GM19238 (cell line): ENCODE measurements around the gene CAMKK2.
"Not testable (repeated sequence)": the region's sequence is repeated elsewhere in the genome, so short reads cannot be mapped to it uniquely, and the experiment has no call there.

Source experiments
- DNase-seq: peaks from one replicate; pipeline ENCODE4 v3.0.0; 2011; ENCODE audit warnings: low spot score; ENCODE audit not compliant: insufficient read length

CAMKK2 gene

DNA sequence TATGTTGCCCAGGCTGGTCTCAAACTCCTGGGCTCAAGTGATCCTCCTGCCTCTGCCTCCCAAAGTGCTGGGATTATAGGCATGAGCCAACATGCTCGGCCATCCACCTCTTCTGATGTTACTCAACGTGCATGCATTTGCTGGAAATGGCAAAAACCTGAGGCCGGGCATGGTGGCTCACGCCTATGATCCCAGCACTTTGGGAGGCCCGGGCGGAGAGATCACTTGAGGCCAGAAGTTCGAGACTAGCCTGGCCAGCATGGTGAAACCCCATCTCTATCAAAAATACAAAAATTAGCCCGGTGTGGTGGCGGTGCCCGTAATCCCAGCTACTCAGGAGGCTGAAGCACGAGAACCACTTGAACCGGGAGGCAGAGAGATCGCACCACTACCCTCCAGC, 1.9 kb upstream of the CAMKK2 start:
- not testable (repeated sequence) for DNase-seq

DNA sequence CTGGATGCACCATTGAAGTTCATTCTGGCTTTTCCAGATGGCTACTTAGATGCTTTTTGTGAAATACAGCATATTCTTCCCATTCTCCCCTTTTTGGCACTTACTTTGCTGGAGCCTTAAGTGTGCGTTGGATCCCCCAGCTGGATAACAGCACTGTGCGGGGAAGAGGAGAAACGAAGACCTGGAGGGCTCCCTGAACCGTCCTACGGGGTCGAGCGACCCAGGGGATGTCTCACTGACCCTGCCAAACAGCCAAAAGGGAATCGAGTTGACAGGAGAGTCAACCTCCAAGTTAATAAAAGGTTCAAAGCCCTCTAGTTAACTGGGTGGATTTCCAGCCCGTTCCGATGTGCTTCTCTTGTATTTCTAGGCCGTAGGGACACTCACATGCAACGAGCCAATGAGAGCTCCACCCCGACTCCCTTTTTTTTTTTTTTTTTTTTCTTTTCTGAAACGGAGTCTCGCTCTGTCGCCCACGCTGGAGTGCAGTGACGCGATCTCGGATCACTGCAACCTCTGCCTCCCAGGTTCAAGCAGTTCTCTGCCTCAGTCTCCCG, 1.0 kb upstream of the CAMKK2 start:
- no peak for DNase-seq

DNA sequence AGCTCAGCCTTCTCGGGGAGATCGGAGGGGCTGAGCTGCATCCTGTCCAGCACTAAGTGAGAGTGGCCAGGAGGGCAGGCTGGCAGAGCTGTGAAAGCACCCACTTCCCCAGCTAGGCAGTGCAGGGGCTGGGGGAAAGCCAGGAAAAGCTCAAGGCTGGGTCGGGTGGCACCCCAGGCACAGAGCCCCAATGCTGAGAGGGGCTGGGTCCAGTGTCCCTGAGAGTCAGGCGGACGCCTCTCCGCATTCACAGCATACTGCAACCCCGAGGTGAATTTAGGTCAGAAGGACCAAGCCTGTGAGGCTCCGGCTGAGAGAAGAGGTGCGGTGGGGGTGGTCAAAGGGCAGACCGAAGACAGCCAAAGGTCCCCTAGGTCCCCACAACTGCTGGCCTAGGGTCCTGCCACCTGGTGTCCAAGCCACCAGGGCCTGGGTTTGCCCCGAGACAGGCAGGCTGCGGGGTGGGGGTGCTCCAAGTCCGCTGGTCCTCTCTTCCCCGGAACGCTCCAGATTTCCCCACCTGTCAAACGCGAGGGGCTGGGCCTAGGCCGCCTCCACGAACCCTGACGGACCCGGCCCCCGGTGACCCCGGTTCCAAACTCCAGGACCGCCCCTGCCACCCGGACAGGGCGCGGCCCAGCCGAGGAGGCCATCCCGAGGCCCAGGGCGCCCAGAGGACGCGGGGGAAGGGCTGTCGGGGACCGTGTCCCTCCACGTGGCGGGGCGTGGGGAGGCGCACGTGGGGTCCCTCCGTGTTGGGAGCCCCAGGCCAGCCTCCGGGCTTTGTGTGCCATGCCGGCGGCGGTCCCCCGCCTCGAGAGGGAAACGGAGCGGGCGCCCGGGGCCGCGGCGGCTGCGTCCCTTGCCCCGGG, 527 bp downstream of the CAMKK2 start:
- DNase-seq: peak; percentile 35

DNA sequence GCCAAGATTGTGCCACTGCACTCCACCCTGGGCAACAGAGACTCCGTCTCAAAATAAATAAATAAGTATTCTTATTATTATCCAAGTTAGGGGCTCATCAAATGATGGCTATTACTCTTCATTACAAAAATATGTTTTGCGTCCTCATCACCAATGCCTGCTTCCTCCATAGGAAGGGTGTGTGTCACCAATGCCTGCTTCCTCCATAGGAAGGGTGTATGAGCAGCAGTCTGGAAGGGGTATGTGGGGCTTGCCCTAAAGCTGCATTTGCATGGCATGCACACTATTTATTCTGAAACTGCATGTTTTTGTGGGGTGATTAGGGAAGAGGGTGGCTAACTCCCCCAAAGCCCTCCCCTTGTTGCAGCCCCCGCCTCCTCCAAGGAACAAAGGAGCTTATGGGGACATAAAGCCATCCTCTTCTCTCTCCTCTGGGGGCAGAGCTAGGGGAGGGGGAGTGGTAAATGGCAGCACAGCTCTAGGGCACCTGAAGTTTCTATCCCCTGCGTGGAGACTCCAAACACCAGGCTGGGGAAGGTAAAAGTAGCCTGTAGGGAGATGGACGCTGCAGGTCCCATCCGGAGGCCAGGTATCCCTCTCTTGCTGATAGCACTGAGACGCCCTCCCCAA, 1.3 kb downstream of the CAMKK2 start:
- no peak for DNase-seq

DNA sequence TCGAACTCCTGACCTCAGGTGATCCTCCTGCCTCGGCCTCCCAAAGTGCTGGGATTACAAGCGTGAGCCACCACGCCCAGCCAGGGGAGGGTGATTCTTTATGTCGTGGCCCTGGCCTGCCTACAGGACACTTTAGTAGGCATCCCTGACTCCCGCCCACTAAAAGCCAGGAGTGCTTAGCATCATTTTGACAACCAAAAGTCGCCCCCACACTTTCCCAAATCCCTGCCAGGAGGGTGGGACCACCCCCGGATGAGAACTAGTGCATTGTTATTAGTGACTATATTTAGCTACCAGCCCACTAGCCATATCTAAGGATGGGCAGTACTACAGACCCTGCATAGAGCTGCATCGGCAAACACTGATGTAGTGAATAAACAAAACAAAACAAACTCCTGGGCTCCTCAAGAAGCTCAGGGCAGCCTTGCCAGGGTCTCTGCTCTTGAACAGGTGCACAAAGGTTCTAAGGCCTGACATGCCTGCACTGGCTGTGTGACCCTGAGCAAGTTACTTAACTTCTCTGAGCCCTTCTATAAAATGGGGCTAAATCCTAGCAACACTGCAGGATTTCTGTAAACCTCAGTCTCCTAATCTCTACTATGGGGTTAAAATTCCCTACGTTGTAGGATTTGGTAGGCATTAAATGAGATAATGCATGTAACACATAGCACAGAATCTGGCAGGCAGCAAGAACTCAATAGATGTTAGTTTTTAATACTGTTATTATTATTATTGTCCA, 2.2 kb downstream of the CAMKK2 start:
- no peak for DNase-seq

DNA sequence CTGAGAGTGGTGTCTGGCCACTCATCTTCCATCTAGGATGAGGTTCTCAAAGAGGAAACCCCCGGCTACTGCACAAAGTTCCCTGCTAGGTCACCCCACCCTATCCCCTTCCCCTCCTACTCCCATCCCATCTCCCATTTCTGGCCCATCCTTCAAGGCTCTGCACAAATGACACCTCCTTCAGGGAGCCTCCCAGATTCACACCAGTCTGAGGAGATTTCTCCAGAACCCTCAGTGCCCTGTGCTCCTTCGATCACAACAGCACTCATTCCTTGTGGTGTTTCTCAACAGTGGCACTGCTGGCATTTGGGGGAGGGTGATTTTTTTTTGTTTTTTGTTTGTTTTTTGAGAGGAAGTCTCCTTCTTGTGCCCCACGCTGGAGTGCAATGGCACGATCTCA, 2.9 kb downstream of the CAMKK2 start:
- no peak for DNase-seq

DNA sequence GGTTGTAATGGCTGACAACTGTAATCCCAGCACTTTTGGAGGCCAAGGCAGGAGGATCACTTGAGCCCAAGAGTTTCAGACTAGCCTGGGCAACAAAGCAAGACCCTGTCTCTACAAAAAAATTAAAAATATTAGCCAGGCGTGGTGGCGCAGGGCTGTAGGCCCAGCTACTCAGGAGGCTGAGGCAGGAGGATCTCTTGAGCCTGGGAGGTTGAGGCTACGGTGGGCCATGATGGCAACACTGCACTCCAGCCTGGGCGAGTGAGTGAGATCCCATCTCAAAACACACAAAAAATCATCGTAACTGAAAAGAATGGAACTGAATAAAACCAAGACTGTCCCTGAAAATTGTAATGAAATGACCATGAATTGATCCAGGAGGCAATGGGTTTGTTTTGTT, 6.1 kb downstream of the CAMKK2 start:
- DNase-seq: no peak

DNA sequence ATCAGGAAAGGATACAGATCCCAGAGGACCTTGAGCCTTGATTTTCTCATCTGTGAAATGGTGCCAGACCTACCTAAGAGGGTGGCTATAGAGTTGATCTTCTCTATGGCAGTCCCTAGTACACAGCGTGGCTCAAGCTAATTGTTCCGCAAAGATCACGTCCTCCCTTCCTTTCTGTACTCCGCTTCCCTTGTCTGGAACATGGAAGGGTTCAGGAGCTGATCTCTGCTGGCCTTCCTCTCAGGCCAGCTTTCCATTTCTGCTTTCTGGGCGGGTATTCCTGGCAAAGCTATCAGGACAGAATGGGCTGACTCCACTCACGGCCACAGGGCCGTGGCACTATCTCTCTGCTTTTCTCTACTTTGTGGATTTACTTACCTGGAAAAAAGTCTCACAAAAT, 6.5 kb downstream of the CAMKK2 start:
- no peak for DNase-seq

DNA sequence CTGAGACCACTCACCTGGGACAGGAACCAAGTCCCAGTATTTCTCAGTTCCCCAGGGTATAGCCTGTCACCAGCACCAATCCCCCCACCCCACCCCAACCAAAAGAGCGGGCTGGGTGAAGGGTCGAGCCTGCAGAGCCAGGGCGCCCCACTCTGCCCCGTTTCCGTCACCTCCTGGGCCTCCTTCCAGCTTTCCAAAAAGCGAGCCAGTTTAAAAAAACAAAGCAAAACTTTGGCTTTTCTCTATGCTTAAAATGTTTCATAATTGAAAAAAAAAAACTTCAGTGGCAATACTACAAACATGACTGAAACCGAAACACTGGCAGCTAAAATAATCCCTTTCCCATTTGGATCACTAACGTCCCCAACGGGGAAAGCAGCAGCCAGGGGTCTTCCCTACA, 7.5 kb downstream of the CAMKK2 start:
- no peak for DNase-seq

DNA sequence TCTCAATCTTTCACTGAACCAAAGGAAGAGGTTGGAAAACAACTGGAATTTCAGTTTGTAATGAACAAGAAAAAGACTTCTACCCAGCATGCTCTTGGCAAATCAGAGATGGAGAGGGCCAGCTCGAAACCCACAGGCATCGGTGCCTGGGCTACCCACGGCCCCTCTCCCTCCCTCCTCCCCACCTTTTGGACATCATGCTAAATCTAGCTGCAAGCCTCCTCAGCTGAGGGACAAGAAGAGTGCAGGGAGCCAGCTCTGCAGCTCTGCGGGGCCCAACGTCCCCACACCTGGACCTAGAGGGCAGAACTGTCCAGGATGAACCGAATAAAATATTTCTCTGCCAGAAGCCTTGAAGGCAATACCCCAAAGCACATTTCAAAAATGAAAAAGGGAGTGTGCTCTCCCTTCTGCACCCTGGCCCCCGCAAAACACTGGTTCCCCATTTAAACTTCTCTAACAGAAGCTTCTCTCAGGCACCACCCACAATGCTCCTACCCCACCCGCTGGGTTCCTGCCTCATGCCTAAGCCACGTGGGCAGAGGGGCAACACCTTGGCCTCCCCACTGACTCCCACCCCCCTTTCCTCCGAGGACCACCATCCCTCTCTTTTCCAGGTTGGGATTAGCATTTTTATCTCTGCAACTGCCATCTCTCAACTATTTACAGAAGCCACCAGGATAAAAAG, 8.2 kb downstream of the CAMKK2 start:
- no peak for DNase-seq

DNA sequence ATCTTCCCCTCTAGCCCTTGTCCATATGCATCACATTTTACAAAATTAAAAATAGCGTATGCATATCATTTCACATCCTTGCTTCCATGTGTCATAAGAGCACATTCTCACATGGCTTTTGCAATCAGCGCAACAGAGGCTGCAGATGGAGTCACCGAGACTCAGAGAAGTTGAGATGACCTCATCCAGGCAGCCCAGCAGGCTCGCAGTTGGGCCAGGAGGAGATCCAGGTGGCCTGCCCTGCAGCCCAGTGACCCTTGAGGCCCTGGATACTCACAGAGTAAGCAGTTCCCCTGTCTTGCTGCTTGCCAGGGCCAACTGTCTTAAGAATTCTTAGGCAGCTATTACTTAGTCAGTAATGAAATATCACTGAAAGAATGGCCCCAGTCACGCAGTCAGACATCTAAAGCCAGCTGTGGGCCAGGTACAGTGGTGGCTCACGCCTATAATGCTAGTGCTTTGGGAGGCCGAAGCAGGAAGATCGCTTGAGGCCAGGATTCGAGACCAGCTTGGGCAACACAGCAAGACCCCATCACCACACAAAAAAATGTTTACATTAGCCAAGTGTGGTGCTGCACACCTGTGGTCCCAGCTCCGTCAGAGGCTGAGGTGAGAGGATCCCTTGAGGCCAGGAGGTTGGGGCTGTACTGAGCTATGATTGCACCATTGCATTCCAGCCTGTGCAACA, 9.1 kb downstream of the CAMKK2 start:
- DNase-seq: no peak

DNA sequence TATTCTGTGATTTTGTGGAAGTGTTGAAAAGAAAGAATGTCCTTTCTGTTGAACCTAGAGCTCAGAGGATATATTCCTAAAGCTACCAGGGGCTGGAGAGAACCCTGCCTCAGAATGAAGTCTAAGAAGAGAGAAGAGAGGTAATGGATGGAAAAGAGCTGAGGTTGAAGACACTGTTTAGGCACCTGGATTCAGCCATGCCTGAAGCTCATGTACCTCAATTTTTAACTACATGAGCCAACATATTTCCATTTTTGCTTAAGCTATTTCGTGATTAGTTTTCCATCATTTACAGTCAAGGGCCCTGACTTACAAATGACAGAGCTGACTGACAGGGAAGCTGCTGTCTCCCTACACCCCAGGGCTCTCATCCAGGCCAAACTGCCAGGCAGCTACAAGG, 10.7 kb downstream of the CAMKK2 start:
- no peak for DNase-seq

DNA sequence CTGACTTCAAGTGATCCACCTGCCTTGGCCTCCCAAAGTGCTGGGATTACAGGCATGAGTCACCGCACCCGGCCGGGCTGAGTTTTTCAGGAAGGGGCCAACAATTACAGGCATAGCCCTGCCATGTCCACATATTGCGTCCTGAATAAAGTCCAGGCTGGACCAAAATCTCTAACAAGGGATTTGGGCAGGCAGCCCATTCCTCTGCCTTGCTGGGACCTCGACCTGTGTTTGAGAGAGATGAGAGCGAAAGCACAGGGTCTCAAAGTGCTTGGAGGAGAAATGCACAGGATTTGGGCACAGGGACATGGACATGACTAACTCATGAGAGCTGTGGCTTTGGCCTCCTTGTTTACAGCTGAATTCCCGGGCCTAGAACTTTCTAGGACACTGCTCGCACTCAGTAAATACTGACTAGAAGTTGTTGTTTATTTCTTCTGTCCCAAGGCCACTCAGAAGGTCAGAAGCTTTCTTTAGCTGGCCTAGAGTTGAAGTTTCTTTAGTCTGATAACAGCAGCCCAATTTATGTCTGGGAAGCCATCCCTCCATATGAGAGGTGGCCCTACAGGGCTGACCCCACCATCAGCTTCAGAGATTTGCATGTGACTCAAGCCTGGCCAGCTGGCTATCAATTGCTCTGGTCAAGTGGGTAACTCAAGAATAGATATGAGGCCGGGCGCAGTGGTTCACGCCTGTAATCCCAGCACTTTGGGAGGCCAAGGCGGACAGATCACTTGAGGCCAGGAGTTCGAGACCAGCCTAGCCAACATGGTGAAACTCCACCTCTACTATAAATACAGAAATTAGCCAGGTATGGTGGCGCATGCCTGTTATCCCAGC, 11.7 kb downstream of the CAMKK2 start:
- no peak for DNase-seq

DNA sequence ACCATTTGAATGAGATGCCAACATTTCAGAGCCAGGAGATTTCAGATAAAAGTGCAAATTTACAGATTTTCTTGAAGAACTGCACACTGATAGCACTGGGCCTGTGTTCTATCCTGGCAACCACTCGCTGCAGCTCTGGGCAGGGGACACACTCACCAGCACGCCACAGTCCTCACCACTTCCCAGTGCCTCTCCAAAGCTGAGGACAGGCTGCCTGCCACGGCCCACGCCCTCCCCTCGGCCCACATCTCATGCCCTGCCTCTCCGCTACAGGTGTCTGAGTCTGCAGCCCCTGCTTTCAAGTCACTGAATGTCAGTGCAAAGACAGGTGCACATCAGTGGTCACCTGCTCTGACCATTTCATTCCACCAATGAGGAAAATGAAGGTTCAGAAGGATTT, 12.7 kb downstream of the CAMKK2 start:
- DNase-seq: no peak

DNA sequence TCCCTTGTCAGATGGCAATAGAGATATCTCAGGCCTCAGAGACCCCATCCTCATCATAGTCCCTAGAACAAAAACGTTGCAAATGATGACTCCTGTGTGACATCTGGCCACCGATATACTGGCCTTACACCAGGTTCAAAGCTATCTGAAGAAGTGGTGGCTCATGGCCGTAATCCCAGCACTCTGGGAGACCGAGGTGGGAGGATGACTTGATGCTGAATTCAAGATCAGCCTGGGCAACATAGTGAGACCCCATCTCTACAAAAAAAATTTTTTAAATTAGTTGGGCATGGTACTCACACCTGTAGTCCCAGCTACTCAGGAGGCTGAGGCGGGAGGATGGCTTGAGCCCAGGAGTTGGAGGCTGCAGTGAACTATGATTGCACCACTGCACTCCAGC, 13.1 kb downstream of the CAMKK2 start:
- no peak for DNase-seq

DNA sequence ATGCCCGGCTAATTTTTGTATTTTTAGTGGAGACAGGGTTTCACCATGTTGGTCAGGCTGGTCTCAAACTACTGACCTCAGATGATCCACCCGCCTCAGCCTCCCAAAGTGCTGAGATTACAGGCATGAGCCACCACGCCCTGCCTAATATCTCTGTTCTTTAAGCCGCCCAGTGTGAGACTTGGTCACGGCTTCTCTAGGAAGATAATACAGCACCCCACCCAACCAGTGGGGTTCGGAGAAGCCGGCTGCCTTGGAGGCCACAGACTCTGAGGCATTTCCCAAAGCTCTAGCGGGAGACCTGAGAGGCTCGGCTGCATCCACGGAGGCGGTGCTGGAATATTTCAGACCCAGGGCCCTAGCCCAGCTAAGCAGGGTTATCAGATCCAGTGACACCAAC, 13.6 kb downstream of the CAMKK2 start:
- DNase-seq: not testable (repeated sequence)

DNA sequence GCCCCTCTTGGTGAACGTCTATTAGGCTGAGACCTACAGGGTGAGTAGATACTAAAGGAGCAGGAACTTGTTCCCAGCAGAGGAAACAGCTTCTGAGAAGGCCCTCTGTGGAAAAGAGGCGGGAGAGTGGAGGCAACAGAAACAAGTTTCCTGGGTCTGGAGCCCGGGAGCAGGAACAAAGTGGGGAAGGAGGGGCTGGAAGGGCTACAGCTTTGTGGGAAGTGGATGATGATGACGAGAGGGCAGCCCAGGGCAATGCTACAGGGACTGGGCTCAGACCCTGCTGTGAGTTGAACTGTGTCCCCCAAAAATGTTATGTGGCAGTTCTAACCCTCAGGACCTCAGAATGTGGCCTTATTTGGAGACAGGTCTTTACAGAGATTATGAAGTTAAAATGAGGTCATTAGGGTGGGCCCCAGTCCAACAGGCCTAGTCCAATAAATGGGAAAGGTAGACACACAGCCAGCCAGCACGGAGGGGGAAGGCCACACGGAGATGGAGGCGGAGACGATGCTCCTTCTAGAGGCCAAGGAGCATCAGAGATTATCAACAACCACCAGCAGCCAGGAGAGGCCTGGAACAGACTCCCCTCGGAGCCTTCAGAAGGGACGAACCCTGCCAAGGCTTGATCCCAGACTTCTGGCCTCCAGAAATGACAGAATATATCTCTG, 14.3 kb downstream of the CAMKK2 start:
- no peak for DNase-seq

DNA sequence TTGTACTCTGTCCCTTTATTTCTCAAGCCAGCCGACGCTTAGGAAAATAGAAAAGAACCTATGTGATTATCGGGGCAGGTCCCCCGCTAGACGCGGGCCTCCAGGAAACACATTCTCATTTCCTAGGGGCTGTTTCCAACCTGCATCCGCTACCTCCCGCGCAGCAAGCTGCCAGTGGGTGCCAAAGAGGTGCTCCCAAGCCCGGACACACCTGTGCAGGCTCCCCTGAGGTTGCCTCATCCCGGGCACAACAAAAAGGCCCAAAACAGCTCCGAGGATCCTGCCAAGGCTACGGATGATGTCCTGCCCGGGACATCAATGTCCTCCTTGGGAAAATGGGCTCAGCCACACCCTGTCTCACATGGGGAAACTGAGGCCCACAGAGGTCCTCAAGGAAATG, 15.4 kb downstream of the CAMKK2 start:
- DNase-seq: not testable (repeated sequence)

DNA sequence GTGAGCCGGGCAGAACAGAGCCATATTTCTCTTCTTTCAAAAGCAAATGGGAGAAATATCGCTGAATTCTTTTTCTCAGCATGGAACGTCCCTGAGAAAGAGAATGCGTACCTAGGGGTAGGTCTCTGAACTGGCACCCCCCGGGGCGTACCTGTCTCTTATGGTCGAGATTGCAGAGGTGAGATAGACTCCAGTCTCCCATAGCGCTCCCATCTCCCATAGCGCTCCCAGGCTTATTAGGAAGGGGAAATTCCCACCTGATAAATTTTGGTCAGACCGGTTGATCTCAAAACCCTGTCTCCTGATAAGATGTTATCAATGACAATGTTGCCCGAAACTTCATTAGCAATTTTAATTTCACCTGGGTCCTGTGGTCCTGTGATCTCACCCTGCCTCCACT, 16.0 kb downstream of the CAMKK2 start:
- DNase-seq: not testable (repeated sequence)
